KOPT-K1 (cell line): Measurements from ENCODE around the gene CEP89.
"Not testable (repeated sequence)": the region's sequence is repeated elsewhere in the genome, so short reads cannot be mapped to it uniquely, and the experiment has no call there.

Source experiments
- H3K27ac ChIP-seq: fragments of 200-600 bp; sonication (generic); 2 replicates; pipeline ENCODE4 v1.5.1; 2016; ENCODE audit warnings: antibody characterized with exemption, mild to moderate bottlenecking, low read depth, low read length; ENCODE audit not compliant: poor library complexity, severe bottlenecking
- H3K36me3 ChIP-seq: fragments of 200-600 bp; sonication (generic); 2 replicates; pipeline ENCODE4 v1.5.1; 2017; ENCODE audit warnings: antibody characterized with exemption, mild to moderate bottlenecking, low read length, moderate library complexity; ENCODE audit not compliant: insufficient read depth
- H3K9me3 ChIP-seq: fragments of 200-600 bp; sonication (generic); 2 replicates; pipeline ENCODE4 v1.5.1; 2017; ENCODE audit warnings: antibody characterized with exemption, low read length, mild to moderate bottlenecking; ENCODE audit not compliant: insufficient read depth, poor library complexity, severe bottlenecking

The CEP89 gene

GRCh38 chr19:32875428-32875827 is 96.3 kb downstream of the CEP89 start:
- Histone ChIP-seq H3K36me3 (no peaks in the 10 kb centered on the region), H3K27ac (no peak overlapping the region), H3K9me3 (no peaks in the 10 kb centered on the region)

DNA sequence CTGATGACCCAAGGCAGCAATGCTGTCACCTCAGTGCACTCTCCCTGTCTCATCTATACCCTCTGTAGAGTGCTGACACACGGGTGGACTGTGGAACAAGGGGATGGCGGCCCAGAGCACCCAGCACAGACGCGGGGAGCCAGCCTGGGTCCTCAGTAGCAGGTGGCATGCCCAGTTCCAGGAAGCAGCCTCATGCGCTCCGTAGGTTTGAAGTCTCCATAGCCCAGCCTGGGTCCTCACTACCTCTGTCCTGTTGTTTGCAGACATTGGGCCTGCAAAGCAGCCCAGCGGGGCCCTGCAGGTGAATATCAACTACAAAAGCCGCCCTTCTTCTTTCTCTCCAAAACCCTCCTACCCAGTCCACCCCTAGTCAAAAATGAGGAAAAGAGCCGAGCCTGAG is 97.2 kb downstream of the CEP89 start:
- H3K27ac ChIP-seq, result no peak overlapping the region
- no peaks in the 10 kb centered on the region for H3K36me3 ChIP-seq
- H3K9me3 ChIP-seq, result no peaks in the 10 kb centered on the region

DNA sequence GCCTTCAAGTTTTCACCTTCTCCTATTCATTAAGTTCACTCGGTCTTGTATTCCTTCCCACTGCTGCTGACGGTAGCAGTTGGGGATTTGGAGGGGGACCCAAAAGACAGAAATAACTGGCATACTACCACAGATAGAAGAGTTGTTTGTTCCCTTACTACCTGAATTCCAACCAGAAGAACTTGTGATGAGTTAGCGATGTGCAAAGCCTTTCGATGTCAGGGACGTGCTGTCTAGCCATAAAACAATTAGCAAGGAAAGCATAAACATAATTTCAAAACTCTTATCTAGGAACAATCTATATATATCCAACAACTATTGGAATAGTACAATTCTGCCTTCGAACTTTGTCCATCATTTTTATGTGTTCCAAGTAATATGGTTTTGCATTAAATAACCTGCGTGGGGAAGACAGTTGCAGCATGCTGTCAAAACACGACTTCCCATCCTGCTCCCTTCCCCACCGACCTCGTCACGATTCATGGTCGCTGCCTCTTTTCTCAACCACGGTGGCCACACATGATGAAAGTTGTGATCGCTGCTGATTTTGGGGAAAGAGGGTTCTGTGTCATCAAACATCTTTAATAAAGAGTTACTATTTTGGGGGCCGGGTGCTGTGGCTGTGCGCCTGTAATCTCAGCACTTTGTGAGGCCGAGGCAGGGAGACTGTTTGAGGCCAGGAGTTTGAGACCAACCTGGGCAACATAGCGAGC is 98.4 kb downstream of the CEP89 start:
- Histone ChIP-seq H3K9me3 (no peaks in the 10 kb centered on the region), H3K27ac (no peak overlapping the region), H3K36me3 (no peaks in the 10 kb centered on the region)

DNA sequence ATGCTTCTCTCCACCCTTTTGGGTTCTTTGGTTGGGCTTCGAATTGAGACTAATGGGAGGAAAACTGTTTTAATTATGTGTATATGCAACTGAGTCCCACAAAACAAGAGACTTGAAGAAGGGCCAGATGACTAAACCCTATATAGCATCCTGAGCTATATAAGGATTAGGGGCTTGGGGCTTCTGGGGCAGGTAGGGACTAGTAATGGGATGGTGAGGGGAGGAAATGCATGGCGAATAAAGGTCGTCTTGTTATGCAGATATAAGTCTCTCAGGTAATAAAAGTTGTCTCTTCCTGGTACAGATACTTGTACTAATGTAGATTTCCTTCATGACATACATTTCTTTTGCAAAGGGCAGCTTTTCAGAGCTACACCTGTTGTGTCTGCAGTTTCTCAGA is 99.4 kb downstream of the CEP89 start:
- H3K36me3 ChIP-seq, result no peaks in the 10 kb centered on the region
- no peak overlapping the region for H3K27ac ChIP-seq
- H3K9me3 ChIP-seq, result no peaks in the 10 kb centered on the region

DNA sequence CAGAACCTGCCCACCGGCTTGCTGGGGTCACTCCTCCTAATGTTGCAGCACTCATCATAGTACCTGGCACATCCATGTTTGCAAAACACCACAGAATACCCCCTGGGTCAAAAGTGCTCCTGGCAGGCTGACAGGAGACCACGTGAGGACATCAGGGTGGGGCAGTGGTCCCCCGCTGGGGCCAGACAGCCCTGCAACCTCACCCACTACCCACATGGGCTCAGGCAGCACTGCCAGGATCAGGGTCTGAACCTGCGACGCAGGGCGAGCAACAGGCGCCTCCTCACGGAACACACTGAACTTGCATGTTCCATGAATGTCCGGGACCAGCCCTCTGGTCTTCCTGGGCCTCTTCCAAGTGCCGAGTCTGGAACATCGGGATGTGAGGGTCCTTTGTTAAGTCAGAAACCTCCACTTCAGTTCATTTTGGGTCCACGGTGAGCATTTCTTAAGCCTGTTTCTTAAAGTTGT is 100.7 kb downstream of the CEP89 start:
- H3K27ac ChIP-seq, result no peak overlapping the region
- no peaks in the 10 kb centered on the region for H3K9me3 ChIP-seq
- no peaks in the 10 kb centered on the region for H3K36me3 ChIP-seq

GRCh38 chr19:32869966-32870573 is 101.7 kb downstream of the CEP89 start:
- no peak overlapping the region for H3K27ac ChIP-seq
- no peaks in the 10 kb centered on the region for H3K9me3 ChIP-seq
- H3K36me3 ChIP-seq, result no peaks in the 10 kb centered on the region

- H3K36me3 ChIP-seq, result no peaks in the 10 kb centered on the region
- no peak within 1 kb of the TSS for H3K27ac ChIP-seq
- no peaks in the 10 kb centered on the region for H3K9me3 ChIP-seq
Measured at GRCh38 chr19:32869369-32869965, 102.3 kb downstream of the CEP89 start, which contains the start of gene SLC7A9. Gene SLC7A9 (minus strand): TSS chr19:32869767. CDS start chr19:32868534, 1,233 bp downstream.

DNA sequence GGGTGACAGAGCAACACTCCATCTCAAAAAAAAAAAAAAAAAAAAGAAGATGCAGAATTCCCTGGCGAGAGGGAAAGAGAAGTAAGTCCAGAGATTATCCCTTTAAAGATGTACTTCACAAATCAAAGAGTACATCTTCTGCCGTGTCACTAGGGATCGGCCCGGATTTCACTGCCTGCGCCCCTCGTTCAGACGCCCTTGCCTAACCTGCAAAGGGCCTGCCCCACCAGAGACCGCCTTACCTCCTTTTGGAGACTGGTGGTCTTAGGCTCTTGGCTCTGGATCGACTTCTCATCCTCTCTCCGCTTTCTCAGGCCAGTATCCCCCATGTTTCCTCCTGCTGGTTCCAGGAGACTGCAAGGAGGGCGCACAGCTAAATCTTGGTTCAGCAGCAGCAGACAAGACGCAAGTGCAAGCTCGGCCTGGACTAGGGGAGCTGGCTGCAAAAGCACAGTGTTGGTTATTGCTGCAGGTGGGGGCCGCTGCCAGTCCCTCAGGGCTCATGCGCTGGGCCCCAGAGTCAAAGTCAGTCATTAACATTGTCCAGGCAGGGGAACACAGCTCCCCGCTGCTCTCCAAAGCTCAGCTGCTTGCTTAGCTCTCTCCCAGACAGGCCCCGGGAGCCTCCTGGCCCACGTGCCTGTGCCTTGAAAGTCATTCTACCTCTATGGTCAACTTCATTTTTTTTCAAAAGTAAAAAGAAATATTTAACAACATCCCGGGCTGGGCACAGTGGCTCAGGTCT is 103.4 kb downstream of the CEP89 start:
- no peaks in the 10 kb centered on the region for H3K36me3 ChIP-seq
- H3K9me3 ChIP-seq, result no peaks in the 10 kb centered on the region
- no peak overlapping the region for H3K27ac ChIP-seq

DNA sequence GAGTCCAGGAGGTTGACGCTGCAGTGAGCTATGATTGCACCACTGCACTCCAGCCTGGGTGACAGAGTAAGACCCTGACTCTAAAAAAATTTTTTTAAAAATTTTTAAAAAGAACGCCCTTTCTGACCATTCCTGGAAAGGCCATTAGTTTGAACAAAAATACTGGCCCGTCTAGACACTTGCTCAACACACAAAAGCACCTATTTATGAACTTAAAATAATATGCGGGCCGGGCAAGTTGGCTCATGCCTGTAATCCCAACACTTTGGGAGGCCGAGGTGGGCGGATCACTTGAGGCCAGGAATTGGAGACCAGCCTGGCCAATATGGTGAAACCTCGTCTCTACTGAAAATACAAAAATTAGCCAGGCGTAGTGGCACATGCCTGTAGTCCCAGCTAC is 104.3 kb downstream of the CEP89 start:
- H3K36me3 ChIP-seq, H3K27ac ChIP-seq, H3K9me3 ChIP-seq: not testable (repeated sequence)

- H3K9me3 ChIP-seq, result no peaks in the 10 kb centered on the region
- H3K36me3 ChIP-seq, result no peaks in the 10 kb centered on the region
Measured at GRCh38 chr19:32866564-32867265, 105.0 kb downstream of the CEP89 start.

DNA sequence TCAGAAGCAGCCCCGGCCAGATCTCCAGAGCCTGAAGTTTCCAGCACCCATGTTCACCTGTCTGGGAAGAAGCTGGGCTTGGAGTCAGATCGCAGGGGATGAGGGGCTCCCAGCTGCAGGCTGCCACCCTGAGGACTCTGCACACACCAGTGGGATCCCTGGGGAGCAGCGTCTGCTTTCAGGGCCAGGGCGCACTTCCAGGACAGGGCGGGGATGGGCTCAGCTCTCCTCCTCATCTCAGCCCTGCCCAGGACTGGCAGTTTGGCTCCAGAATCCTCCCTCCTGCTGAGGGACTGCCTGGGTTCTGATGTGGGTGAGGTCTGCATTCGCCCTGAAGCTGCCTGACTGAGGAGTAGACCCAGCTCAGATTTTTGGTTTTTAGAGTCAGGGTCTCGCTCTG is 105.7 kb downstream of the CEP89 start:
- no peak overlapping the region for H3K27ac ChIP-seq
- H3K36me3 ChIP-seq, result no peaks in the 10 kb centered on the region
- no peaks in the 10 kb centered on the region for H3K9me3 ChIP-seq

More at GRCh38 chr19:32866564-32867265, 105.0 kb downstream of the CEP89 start:
- H3K27ac ChIP-seq, result no peak overlapping the region

DNA sequence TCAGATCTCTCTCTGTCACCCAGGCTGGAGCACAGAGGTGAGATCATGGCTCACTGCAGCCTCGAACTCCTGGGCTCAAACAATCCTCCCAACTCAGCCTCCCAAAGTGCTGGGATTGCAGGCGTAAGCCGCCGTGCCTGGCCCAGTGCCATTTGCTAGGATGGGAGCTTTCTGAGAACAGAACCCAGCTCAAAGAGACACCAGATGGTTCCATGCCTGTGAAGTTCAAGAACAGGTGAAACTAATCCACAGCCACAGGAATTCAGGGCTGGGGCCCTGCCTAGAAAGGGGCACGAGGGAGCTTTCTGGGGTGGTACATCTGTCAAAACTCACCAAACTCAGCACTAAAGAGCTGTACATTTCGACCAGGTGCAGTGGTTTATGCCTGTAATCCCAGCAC is 106.4 kb downstream of the CEP89 start:
- Histone ChIP-seq H3K9me3 (no peaks in the 10 kb centered on the region), H3K36me3 (no peaks in the 10 kb centered on the region), H3K27ac (no peak overlapping the region)

- Histone ChIP-seq H3K9me3 (no peaks in the 10 kb centered on the region), H3K27ac (no peak overlapping the region), H3K36me3 (no peaks in the 10 kb centered on the region)
Measured at GRCh38 chr19:32864318-32865007, 107.3 kb downstream of the CEP89 start.

- H3K36me3 ChIP-seq, result no peaks in the 10 kb centered on the region
- H3K27ac ChIP-seq, result no peak overlapping the region
- H3K9me3 ChIP-seq, result no peaks in the 10 kb centered on the region
Measured at GRCh38 chr19:32863841-32864240, 107.9 kb downstream of the CEP89 start.
